GM18508 (cell line): Measurements from ENCODE around the gene ZBTB16.

Experiments
- ATAC-seq: cut with Tn5 transposase; IDR thresholded peaks from one replicate; pipeline ENCODE4 v1.9.1; 2021; ENCODE audit warnings: moderate number of reproducible peaks; ENCODE audit not compliant: insufficient read depth, unreplicated experiment

ZBTB16 gene

DNA sequence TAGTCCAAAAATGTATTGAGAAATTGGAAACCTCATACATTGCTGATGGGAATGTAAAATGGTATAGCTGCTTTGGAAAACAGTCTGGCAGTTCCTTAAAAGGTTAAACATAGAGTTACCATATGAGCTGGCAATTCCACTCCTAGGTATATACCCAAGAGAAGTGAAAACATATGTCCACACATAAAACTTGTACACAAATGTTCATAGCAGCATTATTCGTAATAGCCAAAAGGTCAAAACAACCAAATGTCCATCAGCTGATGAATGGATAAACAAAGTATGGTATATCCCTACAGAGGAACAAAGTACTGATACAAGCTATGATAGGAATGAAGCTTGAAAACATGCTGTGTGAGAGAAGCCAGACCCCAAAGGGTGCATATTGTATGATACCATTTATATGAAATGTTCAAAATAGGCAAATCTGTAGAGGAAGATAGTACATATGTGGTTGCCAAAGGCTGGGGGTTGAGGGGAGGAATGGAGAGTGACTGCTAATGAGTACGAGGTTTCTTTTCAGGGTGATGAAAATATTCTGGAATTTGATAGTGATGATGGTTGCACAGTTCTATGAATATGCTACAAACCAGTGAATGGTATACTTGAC is 85.8 kb downstream of the ZBTB16 start:
- no peak for ATAC-seq

DNA sequence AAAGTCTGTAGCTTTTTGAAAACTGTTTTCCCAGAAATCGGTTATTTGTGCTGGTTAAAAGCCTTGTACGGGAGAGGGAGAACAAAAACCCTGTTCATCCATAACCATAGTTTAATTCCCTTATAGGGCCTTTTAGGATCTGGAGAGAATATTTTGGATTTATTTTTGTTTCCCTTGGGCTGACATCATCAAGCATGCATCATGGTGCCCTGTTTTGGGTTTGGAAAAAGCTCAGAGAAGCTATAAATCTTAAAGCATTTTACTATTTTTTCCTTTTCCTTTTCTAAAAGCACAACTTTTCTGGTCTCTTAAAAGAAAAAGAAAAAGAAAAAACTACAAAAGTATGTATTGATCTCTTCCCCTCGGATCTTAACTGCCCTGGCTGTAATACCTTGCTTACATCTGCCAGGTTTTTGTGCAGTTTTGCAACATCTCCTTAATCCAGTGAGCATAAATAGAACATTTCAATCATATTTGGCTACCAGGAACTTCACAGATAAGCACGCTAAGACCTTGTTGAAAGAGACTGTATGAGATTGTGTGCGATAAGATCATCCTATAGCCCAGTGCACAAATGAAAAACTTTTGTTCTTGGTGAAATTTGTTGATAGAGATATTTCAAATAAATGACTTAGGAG is 88.0 kb downstream of the ZBTB16 start:
- no peak for ATAC-seq

DNA sequence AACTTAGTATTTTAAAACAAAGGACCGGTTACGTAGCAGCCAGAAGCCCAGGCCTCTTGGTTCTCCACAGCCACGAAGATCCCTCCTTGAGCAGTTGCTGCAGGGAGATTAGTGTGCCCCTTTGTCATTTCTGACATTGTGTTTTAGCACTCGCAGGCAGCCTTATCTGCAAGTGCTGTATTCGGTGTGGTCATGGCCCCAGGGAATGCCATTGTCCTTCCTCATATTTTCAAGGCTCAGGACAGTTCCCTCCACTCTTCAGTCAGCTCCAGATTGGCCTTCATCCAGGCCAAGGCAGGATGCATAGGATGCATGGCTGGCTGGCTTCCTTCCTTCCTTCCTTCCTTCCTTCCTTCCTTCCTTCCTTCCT is 88.5 kb downstream of the ZBTB16 start:
- ATAC-seq: no peak

DNA sequence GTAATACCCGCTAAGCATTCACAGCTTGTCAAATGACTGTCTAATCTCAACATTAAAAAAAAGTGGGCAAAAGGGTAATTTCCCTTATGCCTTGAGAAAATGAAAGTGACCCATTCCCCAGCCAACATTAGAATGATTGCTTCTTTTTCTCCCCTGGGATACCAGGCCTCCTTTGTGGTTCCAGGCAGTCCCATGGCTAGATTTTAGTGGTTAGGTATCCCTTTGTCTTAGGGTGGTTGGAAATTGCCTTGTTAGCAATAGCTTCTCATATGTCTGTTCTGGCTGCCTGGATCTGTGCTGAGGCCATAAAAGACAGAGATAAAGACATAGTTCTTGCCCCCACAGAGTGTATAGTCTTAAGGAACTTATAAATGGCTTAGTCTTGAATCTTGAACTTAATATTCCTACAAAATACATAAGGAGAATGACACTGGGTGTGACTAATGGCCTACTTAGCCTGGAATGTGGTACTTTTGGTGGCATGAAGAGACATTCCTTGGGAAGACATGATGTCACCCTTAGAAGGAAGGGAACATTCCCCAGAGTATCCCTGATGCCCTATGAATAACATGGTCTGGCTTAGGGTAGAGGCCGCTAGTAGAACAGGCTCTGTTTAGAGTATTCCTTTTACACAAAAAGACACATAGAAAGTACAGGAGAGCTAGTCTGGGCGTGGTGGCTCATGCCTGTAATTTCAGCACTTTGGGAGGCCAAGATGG is 90.3 kb downstream of the ZBTB16 start:
- ATAC-seq: no peak

DNA sequence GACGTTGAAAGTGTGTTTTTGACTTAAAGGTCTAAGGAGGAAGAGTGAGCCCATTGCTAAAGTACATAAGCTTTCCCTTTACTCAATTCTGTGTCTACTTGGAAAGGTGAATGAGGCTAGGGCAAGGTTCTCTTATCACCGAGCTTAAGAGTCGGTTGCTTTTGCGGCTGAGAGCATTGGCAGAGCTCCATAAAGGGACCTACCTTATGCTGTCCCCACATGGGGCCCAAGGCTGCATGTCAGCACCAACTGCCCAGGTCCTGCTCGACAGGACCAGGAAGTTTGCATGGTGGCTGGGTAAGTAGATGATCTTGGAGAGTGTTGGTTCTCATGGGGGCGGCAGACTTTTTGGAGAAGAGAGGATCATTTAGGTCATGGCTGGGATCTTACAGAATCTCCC is 91.2 kb downstream of the ZBTB16 start:
- no peak for ATAC-seq

DNA sequence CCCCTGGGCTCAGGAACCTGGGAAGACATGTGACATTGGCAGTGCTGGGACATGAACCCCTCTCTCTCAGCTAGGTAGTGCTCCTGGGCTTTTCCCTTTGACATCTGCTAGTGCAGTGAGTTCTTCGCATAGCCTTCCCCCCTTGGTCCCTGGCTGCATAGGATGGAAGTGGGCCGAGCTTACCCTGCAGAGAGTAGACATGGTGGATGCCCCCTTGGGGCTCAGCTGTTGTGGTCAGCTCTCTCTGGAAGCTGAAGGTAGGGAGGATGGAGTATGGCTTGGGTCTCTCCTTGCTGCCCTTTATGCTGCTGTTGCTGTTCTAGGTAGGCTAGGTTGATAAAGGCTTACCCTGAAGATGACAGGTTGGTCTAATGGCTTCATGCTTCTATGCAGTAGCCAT is 92.1 kb downstream of the ZBTB16 start:
- no peak for ATAC-seq

DNA sequence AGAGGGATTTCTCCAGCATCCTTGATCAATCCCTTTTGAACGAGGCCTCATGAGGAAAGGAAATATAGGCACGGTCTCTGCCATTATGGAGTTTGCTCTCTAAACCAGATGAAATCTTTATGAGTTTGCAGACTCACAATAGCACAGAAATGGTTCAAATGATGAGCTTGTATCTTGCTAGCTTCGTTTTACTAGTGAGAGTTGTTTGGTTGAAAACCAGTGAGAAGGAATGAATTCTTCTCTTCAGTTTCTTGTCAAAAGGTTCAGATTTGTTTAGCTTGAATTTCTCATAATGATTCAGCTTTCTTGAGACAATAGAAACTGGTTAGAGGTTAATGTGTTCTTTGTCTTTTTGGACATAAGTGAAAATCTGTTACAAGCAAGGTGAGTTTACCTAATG is 92.7 kb downstream of the ZBTB16 start:
- no peak for ATAC-seq

DNA sequence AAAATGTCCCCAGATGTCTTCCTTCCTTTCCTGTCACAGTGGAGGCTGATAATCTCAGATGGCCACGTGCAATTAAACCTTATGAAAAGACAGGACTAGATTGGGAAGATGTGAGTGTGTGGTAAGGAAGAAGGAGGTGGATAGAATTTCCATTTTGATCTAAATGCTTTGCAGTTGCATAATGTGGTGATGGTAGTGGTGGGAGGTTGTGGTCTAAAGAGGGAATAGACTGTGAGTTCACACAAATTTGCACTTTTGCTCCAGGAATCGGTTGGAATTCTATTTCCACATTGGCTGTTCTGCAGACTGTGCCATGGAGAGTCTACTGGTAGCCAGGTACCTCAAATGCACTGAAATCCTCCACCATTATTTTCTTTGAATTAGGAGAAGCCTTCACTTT is 93.3 kb downstream of the ZBTB16 start:
- no peak for ATAC-seq

DNA sequence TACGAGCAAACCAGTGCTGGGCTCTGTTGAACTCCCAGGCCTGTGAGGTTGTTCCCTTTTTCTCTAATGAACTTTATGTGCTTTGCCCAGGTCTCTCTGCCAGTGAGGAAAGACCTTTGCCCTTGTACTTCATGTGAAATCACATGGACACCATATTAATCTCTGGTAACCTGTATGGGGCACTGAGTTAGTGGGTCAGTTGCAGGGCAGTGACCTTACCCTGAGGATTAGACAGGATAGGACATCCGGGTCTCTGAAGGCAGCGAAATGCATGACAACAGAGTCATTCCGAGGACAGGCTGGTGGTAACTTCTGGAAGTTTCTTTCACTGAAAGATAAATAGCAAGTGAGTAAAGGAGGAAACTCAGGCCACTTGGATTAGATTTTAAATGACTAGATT is 93.7 kb downstream of the ZBTB16 start:
- no peak for ATAC-seq

DNA sequence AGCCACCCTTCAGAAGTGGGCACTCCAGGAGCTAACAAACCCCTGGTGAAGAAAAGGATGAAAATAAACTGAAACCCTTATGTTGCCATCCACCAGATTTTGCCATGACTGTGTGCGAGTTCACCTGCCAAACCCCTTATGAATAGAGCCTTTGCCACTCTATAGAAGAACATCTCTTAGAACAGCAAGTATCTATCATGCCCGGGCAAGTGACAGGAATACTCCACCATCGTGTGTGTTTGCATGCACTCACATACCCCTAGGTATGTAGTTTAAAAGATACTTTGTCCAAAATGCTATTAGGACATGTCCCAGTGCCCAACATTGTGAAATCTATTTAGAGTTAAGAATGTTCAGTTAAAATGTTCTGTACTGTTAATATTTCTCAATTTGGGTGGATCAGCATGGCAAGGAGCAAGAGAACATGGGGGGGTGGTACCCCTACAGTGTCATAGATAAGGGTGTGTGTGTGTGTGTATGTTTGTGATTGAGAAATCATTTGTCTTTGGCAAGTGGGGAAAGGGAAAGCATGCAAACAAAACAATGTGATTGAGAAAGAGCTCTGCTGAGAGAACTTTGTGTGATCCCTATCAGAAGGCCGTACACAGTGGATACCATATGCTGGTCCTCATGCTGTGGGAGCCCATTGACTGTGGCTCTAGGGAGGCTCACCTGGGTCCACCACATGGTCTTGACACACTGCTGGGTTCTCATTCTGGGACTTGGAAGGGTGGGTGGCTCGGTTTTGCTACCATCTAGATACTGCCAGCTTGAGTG is 94.9 kb downstream of the ZBTB16 start:
- no peak for ATAC-seq

DNA sequence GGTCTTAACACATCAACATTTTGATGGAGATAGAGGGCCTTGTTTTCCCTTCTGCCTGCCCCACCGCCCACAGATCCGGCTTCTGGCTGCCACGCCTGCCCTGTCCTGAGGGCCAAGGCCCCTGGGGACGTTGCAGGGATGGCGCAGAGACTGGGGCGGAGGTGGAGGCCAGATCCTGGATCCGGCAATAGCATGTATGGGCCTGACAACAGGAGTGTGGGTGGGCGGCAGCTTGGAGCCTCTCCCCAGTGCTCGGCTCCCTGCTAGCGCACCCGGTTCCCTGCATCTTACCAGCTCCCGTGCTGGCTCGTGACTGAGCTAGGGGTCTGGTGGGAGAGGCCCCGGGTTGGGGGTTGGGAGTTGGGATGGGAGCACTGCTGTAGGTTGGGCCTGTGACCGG is 95.6 kb downstream of the ZBTB16 start:
- ATAC-seq: no peak

DNA sequence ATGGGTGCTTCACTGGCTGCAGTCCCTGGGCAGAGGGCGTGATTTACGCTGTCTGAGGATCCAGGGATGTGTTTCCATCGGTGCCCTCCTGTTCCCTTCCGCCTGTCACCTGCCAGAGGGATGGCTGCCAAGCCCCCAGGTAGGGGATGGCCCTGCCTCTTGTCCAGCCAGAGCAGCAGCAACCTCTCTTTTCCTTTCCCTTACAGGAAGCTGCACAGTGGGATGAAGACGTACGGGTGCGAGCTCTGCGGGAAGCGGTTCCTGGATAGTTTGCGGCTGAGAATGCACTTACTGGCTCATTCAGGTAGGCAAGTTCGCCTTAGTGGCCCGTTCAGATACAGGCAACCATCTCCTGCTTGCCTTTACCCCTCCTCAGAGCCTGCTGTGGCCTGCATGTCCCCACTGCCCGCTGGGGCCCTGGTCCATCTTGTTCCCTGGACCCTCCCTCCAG is 96.6 kb downstream of the ZBTB16 start:
- ATAC-seq: no peak

DNA sequence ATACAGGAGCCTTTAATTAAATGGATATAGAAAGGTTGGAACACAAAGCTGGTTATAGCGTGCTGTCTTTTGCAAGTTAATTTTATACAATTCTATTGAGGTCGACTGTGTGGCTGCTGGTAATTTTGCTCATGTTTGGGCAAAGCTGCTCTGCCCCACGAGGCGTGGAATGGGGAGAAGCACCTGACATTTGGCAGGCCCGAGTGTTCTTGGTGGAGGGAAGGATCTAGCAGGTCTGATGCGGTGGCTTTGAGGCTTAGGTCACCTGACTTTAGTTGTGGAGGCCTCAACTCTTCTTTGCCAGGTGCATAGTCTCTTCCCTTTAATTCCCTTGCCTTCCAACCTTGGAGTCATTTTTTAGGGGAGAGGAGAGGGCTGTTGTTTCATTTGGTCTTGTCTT is 97.3 kb downstream of the ZBTB16 start:
- no peak for ATAC-seq

DNA sequence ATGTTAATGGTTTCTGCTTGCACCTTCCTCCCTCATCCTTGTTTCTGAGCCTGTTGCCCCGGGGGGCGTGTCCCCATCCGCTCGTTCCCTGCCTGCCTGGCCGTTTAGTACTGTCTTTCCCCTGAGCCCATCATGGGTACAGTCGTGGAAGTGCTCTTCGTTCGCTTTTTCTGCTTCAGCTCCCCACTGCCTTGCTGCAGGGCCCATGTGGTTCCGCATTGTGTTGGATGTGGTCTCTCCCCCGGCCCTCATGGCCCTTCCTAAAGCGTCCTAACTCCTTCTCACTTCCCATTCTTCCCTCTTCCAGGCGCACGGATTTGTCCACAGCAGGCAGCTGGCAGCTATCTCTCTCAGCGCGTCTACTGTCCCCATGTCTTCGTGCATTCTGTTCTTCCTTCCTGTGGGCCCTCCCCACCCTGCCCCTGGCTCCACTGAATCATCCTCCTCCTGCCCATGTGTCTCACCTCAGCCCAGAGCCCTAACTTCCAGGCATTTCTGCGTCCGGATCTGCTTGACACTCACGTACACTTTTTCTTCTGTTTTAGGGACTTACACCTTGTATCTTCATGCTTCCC is 98.1 kb downstream of the ZBTB16 start:
- no peak for ATAC-seq

DNA sequence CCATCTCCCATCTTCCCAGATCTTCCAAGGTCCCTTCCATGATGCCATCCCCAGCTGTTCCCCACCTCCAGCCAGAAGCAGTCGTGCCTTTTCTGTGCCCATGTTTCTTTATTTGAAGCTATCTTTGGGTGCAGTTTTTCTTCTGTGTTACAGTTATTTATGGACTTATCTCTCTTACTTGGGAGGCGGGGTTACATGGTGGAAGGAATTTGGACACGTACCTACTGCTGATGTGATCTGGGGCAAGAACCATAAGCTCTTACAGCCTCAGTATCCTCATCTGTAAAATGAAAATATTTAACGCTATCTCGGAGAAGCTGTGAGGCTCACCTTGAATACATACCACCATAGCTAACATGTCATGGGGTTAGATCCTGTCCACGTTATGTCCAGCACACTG is 98.9 kb downstream of the ZBTB16 start:
- ATAC-seq: no peak

DNA sequence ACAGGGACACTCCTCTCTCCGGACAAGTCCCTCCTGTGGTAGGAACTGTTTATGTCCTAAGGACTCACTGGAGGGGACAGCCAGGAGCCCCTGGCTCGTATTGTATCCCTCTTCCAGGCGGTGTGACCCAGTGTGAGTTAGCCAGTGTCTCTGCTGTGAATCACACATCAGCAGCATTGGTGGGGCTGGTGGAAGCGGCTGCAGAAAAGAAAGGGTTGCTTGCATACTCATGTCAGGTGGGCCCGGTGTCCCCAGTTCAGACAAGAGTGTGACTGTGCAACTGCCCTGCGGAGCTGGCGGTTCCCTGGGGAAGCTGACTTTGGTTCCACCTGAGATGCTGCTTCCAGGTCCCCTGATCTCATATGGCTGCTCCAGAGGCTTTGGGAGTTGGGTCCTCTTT is 99.4 kb downstream of the ZBTB16 start:
- no peak for ATAC-seq

DNA sequence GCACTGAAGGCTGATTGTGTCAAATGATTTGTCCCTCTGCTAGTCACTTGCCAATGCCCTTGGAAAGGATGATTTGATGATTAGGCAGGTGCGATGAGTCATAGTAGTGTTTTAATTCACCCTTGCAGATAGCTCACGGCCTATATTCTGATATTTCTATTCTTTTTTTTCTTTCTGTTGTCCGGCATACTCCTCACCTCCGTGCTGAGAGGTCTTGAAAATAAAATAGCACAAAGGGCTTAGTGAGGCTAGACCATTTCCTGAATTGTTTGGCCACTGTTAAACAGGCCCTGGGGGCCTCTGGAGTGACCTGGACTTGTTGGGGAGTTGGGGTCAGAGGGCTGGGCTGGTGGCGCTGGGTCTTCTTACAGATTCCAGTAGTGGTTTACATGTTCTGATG is 99.8 kb downstream of the ZBTB16 start:
- no peak for ATAC-seq

DNA sequence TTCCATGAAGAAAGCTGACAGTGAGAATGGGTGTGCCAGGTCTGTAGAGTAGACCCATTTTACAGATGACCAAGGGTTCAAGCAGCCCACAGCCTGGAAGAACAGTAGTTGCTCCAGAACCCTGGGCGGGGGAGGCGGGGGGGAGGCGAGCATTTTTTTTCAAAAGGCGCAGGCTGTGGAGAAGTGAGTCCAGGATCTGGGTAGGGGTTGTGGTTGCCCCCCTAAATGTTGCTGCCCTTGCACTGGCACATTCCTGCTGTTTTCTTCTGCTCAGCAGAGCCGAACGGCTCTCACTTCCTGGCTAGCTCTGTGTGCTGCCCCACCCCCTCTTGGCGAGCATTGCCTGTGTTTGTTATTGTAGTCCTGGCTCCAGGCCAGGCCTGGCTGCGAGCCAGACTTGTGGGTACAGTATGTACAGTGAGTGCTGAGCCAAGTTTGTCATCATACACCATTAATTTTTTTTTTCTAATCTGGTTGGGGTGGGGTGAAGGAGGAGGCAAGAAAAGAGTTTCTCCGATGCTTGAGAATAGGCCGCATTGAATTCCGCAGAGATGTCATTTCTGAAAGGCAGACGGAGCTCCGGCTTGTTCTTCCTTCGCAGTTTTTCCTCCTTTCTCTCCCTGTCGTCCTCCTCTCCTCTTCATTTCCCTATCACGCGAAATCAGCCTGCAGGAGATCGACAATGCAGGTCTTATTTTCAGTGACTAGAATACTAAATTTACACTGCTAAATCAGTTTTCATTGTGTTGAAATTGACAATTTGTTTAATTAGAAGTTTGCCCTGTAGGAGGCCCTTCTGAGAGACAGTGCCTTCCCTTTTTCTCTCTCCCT is 100.5 kb downstream of the ZBTB16 start:
- ATAC-seq: no peak

DNA sequence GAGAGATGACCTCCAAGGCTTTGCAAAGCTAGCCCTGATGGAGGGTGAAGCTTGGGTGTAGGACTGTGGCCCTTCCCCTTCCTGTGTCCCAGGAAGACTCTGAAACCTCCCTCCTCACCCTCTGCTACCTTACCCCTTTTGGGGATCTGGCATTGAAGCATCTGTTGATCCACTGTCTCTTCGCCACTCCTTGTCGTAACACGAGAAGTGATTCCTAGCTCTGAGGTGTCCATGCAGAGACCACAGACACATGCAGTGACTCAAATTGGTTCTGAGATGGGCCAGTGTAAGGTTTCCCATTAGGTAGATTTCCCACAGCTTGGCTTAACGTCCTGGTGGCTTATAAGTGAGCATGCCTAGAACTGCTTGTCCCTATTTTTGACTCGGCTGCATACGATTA is 101.4 kb downstream of the ZBTB16 start:
- ATAC-seq: no peak
